DOHH2 (cell line): Measurements from ENCODE around the gene ZNF282.

ENCODE experiments used
- CTCF ChIP-seq: fragments of 200-600 bp; sonication (generic); IDR thresholded peaks from one replicate; pipeline ENCODE4 v1.5.1; 2014; ENCODE audit warnings: antibody characterized with exemption, mild to moderate bottlenecking, low read depth, low read length; ENCODE audit not compliant: poor library complexity, severe bottlenecking
- EZH2phosphoT487 ChIP-seq: fragments of 200-600 bp; sonication (generic); IDR thresholded peaks from 2 replicates; pipeline ENCODE4 v1.6.1; 2017; ENCODE audit warnings: borderline replicate concordance, mild to moderate bottlenecking, antibody characterized with exemption, low read length, moderate library complexity, mixed read lengths

- TF ChIP-seq CTCF (no peak), EZH2phosphoT487 (no peak)
Observed at GRCh38 chr7:149175150-149175549, 20.2 kb upstream of the ZNF282 start.
